Measurements from ENCODE around the gene SEC61A1. TPM values are rescaled to one million over a fixed set of nuclear protein-coding genes. Genes with fewer than 3 reads are reported as not detected.

SEC61A1 gene
- total and polyA plus RNA-seq, 5 donors from 2014 or later: 112 to 127 (median 125) TPM

- Mint-ChIP-seq H3K36me3 (no peaks in the 10 kb centered on the region), H3K4me3 (no peak overlapping the region), H3K4me1 (peaks cover 0 to 4% (median under 1%) of the 10 kb centered on the region in 4 donors), H3K9me3 (peaks cover 0 to 1% (median 0%) of the 10 kb centered on the region in 7 donors), H3K27me3 (peaks cover 15% of the 10 kb centered on the region), H3K27ac (no peak overlapping the region)
- Histone ChIP-seq H3K36me3 (ENCODE audit: control insufficient read depth, insufficient read depth, low read length) (no peaks in the 10 kb centered on the region), H3K27ac (ENCODE audit: insufficient read depth, low read length, poor library complexity, severe bottlenecking) (no peak overlapping the region), H3K27me3 (ENCODE audit: control insufficient read depth, insufficient read depth, low read length) (no peaks in the 10 kb centered on the region), H3K4me3 (ENCODE audit: low read depth, low read length) (no peak overlapping the region), H3K9me3 (ENCODE audit: control insufficient read depth in 2 of 2, low read length in 2 of 2) (no peaks in the 10 kb centered on the region), H3K4me1 (ENCODE audit: control insufficient read depth, insufficient read depth, low read length, poor library complexity, severe bottlenecking) (no peaks in the 10 kb centered on the region)
- DNase-seq (no peak), ATAC-seq (ENCODE audit: low read depth in 2 of 2) (no peak)
Measured at GRCh38 chr3:128014548-128014947, 37.7 kb upstream of the SEC61A1 start.

GRCh38 chr3:128016502-128016901, 35.7 kb upstream of the SEC61A1 start:
- H3K9me3 Mint-ChIP-seq: peaks cover 0 to under 1% (median 0%) of the 10 kb centered on the region in 7 donors
- H3K27ac Mint-ChIP-seq: no peak overlapping the region

GRCh38 chr3:128021768-128022372, 30.4 kb upstream of the SEC61A1 start:
- Histone ChIP-seq H3K27ac (ENCODE audit: insufficient read depth, low read length, poor library complexity, severe bottlenecking) (no peak overlapping the region), H3K4me1 (ENCODE audit: control insufficient read depth, insufficient read depth, low read length, poor library complexity, severe bottlenecking) (no peaks in the 10 kb centered on the region), H3K4me3 (ENCODE audit: low read depth, low read length) (no peak overlapping the region), H3K36me3 (ENCODE audit: control insufficient read depth, insufficient read depth, low read length) (no peaks in the 10 kb centered on the region), H3K27me3 (ENCODE audit: control insufficient read depth, insufficient read depth, low read length) (peaks cover 6% of the 10 kb centered on the region), H3K9me3 (ENCODE audit: control insufficient read depth in 2 of 2, low read length in 2 of 2) (no peaks in the 10 kb centered on the region)
- Mint-ChIP-seq H3K27ac (no peak overlapping the region), H3K4me3 (no peak overlapping the region), H3K4me1 (peaks cover 0 to 2% (median 0%) of the 10 kb centered on the region in 4 donors), H3K27me3 (peaks cover 36% of the 10 kb centered on the region), H3K9me3 (no peaks in the 10 kb centered on the region), H3K36me3 (no peaks in the 10 kb centered on the region)
- DNase-seq (no peak), ATAC-seq (ENCODE audit: low read depth in 2 of 2) (no peak)

More at GRCh38 chr3:128016502-128016901, 35.7 kb upstream of the SEC61A1 start:
- Histone ChIP-seq H3K36me3 (ENCODE audit: control insufficient read depth, insufficient read depth, low read length) (no peaks in the 10 kb centered on the region), H3K27ac (ENCODE audit: insufficient read depth, low read length, poor library complexity, severe bottlenecking) (no peak overlapping the region), H3K27me3 (ENCODE audit: control insufficient read depth, insufficient read depth, low read length) (no peaks in the 10 kb centered on the region), H3K9me3 (ENCODE audit: control insufficient read depth in 2 of 2, low read length in 2 of 2) (no peaks in the 10 kb centered on the region), H3K4me1 (ENCODE audit: control insufficient read depth, insufficient read depth, low read length, poor library complexity, severe bottlenecking) (no peaks in the 10 kb centered on the region), H3K4me3 (ENCODE audit: low read depth, low read length) (no peak overlapping the region)
- no peak for ATAC-seq (ENCODE audit: low read depth in 2 of 2)
- no peak overlapping the region for H3K4me3 Mint-ChIP-seq
- H3K27me3 Mint-ChIP-seq: peaks cover 26% of the 10 kb centered on the region
- peaks cover 0 to 2% (median under 1%) of the 10 kb centered on the region in 4 donors for H3K4me1 Mint-ChIP-seq
- H3K36me3 Mint-ChIP-seq: no peaks in the 10 kb centered on the region
- DNase-seq: no peak

- peaks cover 29% of the 10 kb centered on the region for H3K27me3 Mint-ChIP-seq
- no peaks in the 10 kb centered on the region for H3K9me3 ChIP-seq (ENCODE audit: control insufficient read depth in 2 of 2, low read length in 2 of 2)
- no peaks in the 10 kb centered on the region for H3K36me3 Mint-ChIP-seq
- H3K4me1 ChIP-seq (ENCODE audit: control insufficient read depth, insufficient read depth, low read length, poor library complexity, severe bottlenecking): no peaks in the 10 kb centered on the region
- H3K4me3 ChIP-seq (ENCODE audit: low read depth, low read length): no peak overlapping the region
- H3K27ac Mint-ChIP-seq: no peak overlapping the region
- no peak for ATAC-seq (ENCODE audit: low read depth in 2 of 2)
- H3K9me3 Mint-ChIP-seq: no peaks in the 10 kb centered on the region
- no peak overlapping the region for H3K4me3 Mint-ChIP-seq
- no peak overlapping the region for H3K27ac ChIP-seq (ENCODE audit: insufficient read depth, low read length, poor library complexity, severe bottlenecking)
- H3K27me3 ChIP-seq (ENCODE audit: control insufficient read depth, insufficient read depth, low read length): no peaks in the 10 kb centered on the region
- DNase-seq: no peak
- H3K4me1 Mint-ChIP-seq: no peaks in the 10 kb centered on the region
- H3K36me3 ChIP-seq (ENCODE audit: control insufficient read depth, insufficient read depth, low read length): no peaks in the 10 kb centered on the region
Measured at GRCh38 chr3:128033102-128033501, 19.1 kb upstream of the SEC61A1 start.

GRCh38 chr3:128036119-128036518, 16.1 kb upstream of the SEC61A1 start:
- no peak for DNase-seq
- Histone ChIP-seq H3K36me3 (ENCODE audit: control insufficient read depth, insufficient read depth, low read length) (no peaks in the 10 kb centered on the region), H3K27ac (ENCODE audit: insufficient read depth, low read length, poor library complexity, severe bottlenecking) (no peak overlapping the region), H3K27me3 (ENCODE audit: control insufficient read depth, insufficient read depth, low read length) (peaks cover 3% of the 10 kb centered on the region), H3K4me3 (ENCODE audit: low read depth, low read length) (no peak overlapping the region), H3K4me1 (ENCODE audit: control insufficient read depth, insufficient read depth, low read length, poor library complexity, severe bottlenecking) (no peaks in the 10 kb centered on the region), H3K9me3 (ENCODE audit: control insufficient read depth in 2 of 2, low read length in 2 of 2) (no peaks in the 10 kb centered on the region)
- H3K27ac Mint-ChIP-seq: no peak overlapping the region
- H3K4me3 Mint-ChIP-seq: no peak overlapping the region
- no peak for ATAC-seq (ENCODE audit: low read depth in 2 of 2)
- no peaks in the 10 kb centered on the region for H3K36me3 Mint-ChIP-seq
- no peaks in the 10 kb centered on the region for H3K4me1 Mint-ChIP-seq
- no peaks in the 10 kb centered on the region for H3K9me3 Mint-ChIP-seq
- peaks cover 53% of the 10 kb centered on the region for H3K27me3 Mint-ChIP-seq

GRCh38 chr3:128040041-128040440, 12.2 kb upstream of the SEC61A1 start:
- no peak overlapping the region for H3K4me3 Mint-ChIP-seq
- Histone ChIP-seq H3K9me3 (ENCODE audit: control insufficient read depth in 2 of 2, low read length in 2 of 2) (no peaks in the 10 kb centered on the region), H3K4me3 (ENCODE audit: low read depth, low read length) (no peak overlapping the region), H3K27me3 (ENCODE audit: control insufficient read depth, insufficient read depth, low read length) (peaks cover 8% of the 10 kb centered on the region), H3K36me3 (ENCODE audit: control insufficient read depth, insufficient read depth, low read length) (no peaks in the 10 kb centered on the region), H3K4me1 (ENCODE audit: control insufficient read depth, insufficient read depth, low read length, poor library complexity, severe bottlenecking) (no peaks in the 10 kb centered on the region), H3K27ac (ENCODE audit: insufficient read depth, low read length, poor library complexity, severe bottlenecking) (no peak overlapping the region)
- no peak for ATAC-seq (ENCODE audit: low read depth in 2 of 2)
- no peak for DNase-seq
- H3K27me3 Mint-ChIP-seq: peaks cover 62% of the 10 kb centered on the region
- peaks cover 3% of the 10 kb centered on the region for H3K36me3 Mint-ChIP-seq
- no peaks in the 10 kb centered on the region for H3K9me3 Mint-ChIP-seq
- H3K27ac Mint-ChIP-seq: no peak overlapping the region
- H3K4me1 Mint-ChIP-seq: no peaks in the 10 kb centered on the region

GRCh38 chr3:128040660-128041059, 11.6 kb upstream of the SEC61A1 start:
- H3K27ac Mint-ChIP-seq: no peak overlapping the region
- H3K9me3 ChIP-seq (ENCODE audit: control insufficient read depth in 2 of 2, low read length in 2 of 2): no peaks in the 10 kb centered on the region

GRCh38 chr3:128041344-128041743, 10.9 kb upstream of the SEC61A1 start:
- DNase-seq (no peak), ATAC-seq (ENCODE audit: low read depth in 2 of 2) (no peak)
- no peak overlapping the region for H3K27ac Mint-ChIP-seq
- H3K4me1 Mint-ChIP-seq: peaks cover 0 to 4% (median 0%) of the 10 kb centered on the region in 4 donors
- H3K27me3 ChIP-seq (ENCODE audit: control insufficient read depth, insufficient read depth, low read length): peaks cover 8% of the 10 kb centered on the region
- H3K9me3 ChIP-seq (ENCODE audit: control insufficient read depth in 2 of 2, low read length in 2 of 2): no peaks in the 10 kb centered on the region
- H3K27me3 Mint-ChIP-seq: peaks cover 58% of the 10 kb centered on the region
- H3K36me3 Mint-ChIP-seq: peaks cover 3% of the 10 kb centered on the region
- H3K27ac ChIP-seq (ENCODE audit: insufficient read depth, low read length, poor library complexity, severe bottlenecking): no peak overlapping the region
- H3K4me3 ChIP-seq (ENCODE audit: low read depth, low read length): no peak overlapping the region
- H3K4me3 Mint-ChIP-seq: no peak overlapping the region
- H3K36me3 ChIP-seq (ENCODE audit: control insufficient read depth, insufficient read depth, low read length): no peaks in the 10 kb centered on the region
- H3K4me1 ChIP-seq (ENCODE audit: control insufficient read depth, insufficient read depth, low read length, poor library complexity, severe bottlenecking): no peaks in the 10 kb centered on the region
- no peaks in the 10 kb centered on the region for H3K9me3 Mint-ChIP-seq

More at GRCh38 chr3:128040660-128041059, 11.6 kb upstream of the SEC61A1 start:
- Histone ChIP-seq H3K27me3 (ENCODE audit: control insufficient read depth, insufficient read depth, low read length) (peaks cover 8% of the 10 kb centered on the region), H3K36me3 (ENCODE audit: control insufficient read depth, insufficient read depth, low read length) (no peaks in the 10 kb centered on the region), H3K4me3 (ENCODE audit: low read depth, low read length) (no peak overlapping the region), H3K27ac (ENCODE audit: insufficient read depth, low read length, poor library complexity, severe bottlenecking) (no peak overlapping the region), H3K4me1 (ENCODE audit: control insufficient read depth, insufficient read depth, low read length, poor library complexity, severe bottlenecking) (no peaks in the 10 kb centered on the region)
- Mint-ChIP-seq H3K4me3 (no peak overlapping the region), H3K36me3 (peaks cover 3% of the 10 kb centered on the region), H3K4me1 (peaks cover 0 to under 1% (median 0%) of the 10 kb centered on the region in 4 donors), H3K27me3 (peaks cover 58% of the 10 kb centered on the region), H3K9me3 (no peaks in the 10 kb centered on the region)
- ATAC-seq (ENCODE audit: low read depth in 2 of 2): no peak
- no peak for DNase-seq
